ENCODE results near the gene NEURL1. TPM values are rescaled to one million over a fixed set of nuclear protein-coding genes. Genes with fewer than 3 reads are reported as not detected.

Gene NEURL1
- total RNA-seq, 3 donors from 2014 or later = 15.9 to 68.7 (median 42.9) TPM

DNA sequence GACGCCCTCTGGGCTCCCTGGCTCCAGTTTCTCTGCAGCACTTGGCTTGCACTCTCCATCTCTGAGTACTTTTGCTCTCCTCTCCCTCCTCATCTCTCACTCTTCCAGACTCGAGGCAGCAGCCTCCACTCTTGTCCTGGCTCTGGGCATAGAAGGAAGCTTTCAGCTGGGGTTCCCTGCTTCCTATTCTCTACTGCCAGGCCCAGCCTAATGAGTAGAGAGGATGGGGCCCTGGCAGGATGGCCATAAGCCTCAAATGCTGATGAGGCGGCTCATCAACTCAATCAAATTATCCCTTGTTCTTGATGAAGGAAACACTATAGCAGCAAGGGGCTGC, 55.8 kb downstream of the NEURL1 start:
- DNase-seq (no peak), ATAC-seq (no peak)
- Histone ChIP-seq H3K4me1 (ENCODE audit: low read depth) (peaks cover 15% of the 10 kb centered on the region), H3K9me3 (no peaks in the 10 kb centered on the region), H3K36me3 (ENCODE audit: low read depth) (no peaks in the 10 kb centered on the region), H3K4me3 (no peak overlapping the region)
- TF ChIP-seq, protein P1, sequence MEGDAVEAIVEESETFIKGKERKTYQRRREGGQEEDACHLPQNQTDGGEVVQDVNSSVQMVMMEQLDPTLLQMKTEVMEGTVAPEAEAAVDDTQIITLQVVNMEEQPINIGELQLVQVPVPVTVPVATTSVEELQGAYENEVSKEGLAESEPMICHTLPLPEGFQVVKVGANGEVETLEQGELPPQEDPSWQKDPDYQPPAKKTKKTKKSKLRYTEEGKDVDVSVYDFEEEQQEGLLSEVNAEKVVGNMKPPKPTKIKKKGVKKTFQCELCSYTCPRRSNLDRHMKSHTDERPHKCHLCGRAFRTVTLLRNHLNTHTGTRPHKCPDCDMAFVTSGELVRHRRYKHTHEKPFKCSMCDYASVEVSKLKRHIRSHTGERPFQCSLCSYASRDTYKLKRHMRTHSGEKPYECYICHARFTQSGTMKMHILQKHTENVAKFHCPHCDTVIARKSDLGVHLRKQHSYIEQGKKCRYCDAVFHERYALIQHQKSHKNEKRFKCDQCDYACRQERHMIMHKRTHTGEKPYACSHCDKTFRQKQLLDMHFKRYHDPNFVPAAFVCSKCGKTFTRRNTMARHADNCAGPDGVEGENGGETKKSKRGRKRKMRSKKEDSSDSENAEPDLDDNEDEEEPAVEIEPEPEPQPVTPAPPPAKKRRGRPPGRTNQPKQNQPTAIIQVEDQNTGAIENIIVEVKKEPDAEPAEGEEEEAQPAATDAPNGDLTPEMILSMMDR (IDR thresholded peaks at IDR 0.05) = no peak
- intact Hi-C loops (cut with DNase I, micrococcal nuclease) = no loop called here

DNA sequence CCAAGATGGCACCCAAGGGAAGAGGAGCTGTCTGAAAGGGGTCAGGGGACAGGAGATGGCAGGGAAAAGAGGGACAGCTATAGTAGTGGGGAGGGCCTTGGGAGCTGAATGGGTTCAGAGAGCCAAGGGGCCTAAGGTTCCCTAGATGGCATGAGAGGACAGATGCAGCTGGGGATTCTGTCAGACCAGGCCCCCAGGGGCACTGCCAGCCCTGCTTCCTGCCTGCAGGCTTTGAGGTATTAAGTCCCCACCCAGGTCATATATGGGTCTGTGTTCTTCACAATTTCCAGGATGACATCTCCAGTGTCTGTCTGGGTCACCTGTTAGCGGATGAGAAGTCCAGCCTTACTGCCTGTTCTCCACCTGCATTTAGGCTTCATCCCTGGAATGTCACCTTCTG, 56.7 kb downstream of the NEURL1 start:
- ATAC-seq (no peak), DNase-seq (no peak)
- intact Hi-C loops (cut with DNase I, micrococcal nuclease) = no loop called here
- no peaks in the 10 kb centered on the region for H3K9me3 ChIP-seq
- TF ChIP-seq, protein P1 (IDR thresholded peaks at IDR 0.05) = no peak
- H3K4me3 ChIP-seq = no peak overlapping the region
- peaks cover 10% of the 10 kb centered on the region for H3K4me1 ChIP-seq (ENCODE audit: low read depth)
- no peaks in the 10 kb centered on the region for H3K36me3 ChIP-seq (ENCODE audit: low read depth)

DNA sequence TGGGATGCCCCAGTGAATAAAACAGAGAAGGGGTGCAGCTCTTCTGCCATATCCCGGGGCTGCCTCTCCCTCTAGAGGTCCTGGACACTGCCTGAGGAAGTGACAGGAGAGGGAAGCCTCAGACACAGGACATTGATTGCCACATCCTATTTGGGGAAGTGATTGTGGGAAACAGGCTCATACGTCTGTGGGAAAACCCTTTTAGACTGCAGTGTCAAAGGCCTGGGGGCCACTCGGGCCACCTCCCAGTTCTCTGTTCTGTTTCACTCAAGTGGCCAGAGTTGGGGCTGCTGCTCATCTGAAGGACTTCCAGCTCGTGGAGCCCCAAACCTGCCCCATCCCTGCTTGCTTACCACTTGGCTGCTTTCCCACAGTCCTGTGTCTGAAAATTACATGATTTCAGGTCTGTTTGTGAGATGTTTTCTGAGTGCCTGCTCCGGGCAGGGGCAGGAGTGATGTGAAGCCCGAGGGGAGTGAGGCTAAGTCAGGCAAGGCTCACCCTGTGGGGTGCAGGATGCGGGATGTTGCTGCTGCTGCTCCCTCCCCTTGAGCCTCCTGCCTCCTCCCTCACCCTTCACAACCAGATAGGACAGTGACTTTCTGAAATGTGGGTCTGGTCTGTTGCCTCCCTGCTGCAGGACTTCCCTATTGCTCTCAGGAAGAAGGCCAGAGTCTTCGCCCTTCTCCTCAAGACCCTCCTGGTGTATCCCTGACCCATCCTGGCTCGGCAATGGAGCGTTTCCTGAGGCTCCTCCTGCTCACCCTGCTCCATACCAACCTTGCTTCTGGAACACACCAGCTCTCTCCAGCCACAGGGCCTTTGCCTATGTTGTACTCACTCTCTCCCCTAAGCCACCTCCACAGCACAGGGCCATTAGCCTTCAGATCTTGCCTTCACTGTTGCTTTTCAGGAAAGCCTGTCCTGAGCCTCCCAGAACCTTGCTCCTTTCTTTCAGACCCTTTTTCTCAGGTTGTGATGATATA, 58.4 kb downstream of the NEURL1 start:
- Histone ChIP-seq H3K36me3 (ENCODE audit: low read depth) (no peaks in the 10 kb centered on the region), H3K9me3 (no peaks in the 10 kb centered on the region), H3K4me1 (ENCODE audit: low read depth) (peaks cover 13% of the 10 kb centered on the region), H3K4me3 (no peak overlapping the region)
- intact Hi-C loops (cut with DNase I, micrococcal nuclease) = no loop called here
- DNase-seq (no peak), ATAC-seq (no peak)
- TF ChIP-seq, protein P1 (IDR thresholded peaks at IDR 0.05) = no peak

DNA sequence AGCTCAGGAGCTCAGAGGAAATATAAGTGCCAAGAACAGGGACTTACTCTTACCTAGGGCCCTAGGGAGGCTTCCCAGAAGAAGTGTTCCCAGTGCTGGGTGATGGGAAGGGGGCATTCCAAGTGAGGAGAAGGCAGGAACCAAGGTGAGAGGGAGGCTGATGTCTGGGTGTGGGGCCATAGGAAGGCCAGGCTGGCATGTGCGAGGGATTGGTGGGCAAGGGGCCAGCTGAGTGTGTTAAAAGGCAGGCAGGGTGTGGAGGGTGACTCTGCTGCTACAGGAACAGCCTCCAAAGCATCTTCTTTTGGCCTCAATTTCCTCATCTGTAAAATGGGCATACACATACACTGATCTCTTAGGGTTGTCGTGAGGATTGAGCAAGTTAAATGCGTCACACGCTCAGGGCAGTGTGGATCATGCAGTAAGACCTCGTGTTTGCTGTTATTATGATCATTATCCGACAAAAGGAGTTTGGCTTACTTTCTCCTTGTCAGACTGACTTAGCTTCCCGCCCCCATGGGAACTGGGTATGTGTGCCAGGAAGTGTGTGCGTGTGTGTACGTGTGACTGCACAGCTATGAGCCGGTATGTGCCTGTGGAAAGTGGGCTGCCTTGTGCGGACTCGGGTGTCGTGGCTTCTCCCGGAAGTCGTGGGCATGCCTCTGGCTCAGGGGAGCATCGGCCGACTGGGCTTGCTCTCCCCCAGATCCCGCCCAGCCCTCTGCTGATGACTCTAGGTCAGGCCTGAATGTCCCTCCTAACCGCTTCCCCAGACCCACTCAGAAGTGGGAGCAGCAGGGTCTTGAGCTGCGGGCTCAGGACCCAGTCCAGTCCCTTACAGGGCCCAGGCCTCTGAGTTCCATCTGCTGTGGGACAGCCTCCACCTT, 59.6 kb downstream of the NEURL1 start:
- peaks cover 13% of the 10 kb centered on the region for H3K4me1 ChIP-seq (ENCODE audit: low read depth)
- no peaks in the 10 kb centered on the region for H3K9me3 ChIP-seq
- intact Hi-C loops (cut with DNase I, micrococcal nuclease) = no loop called here
- no peaks in the 10 kb centered on the region for H3K36me3 ChIP-seq (ENCODE audit: low read depth)
- ATAC-seq = no peak
- no peak overlapping the region for H3K4me3 ChIP-seq
- TF ChIP-seq, protein P1 (IDR thresholded peaks at IDR 0.05) = no peak
- no peak for DNase-seq

DNA sequence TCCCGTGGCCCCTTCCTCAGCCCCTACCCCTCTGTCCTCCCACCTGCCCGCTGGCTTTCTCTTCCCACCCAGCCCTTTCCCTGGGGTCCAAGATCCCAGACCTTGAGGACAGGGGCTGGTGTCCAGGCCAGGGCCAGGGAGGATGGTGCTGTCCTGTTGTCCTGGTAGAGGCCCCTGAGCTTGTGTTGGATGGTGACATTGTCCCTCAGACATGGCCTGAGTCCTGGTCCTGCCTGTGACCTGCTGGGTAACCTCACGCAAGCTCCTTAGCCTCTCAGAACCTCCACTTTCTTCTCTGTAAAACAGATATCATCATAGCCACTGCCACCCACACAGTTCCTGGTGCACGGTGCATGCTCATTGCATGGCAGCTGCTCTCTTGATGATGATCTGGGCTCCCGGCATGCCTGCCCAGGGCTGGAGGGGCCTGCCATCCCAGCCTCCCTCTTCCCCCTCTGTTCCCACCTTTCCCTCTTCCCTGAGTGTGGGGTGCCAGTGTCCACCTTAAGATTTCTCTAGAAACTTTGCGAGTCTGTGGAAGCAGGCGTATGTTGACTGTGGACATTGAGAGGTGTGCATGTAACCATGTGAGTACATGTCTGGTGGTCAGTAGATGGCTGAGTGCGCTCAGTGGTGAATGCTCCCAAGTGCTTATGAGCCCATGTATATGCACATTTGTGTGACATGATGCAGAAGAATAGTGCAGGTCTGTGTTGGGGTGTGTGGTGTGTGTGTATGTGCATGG, 60.4 kb downstream of the NEURL1 start:
- TF ChIP-seq, protein P1 (IDR thresholded peaks at IDR 0.05) = no peak
- ATAC-seq (no peak), DNase-seq (peak in 1 of 3 donors; percentile 27)
- Histone ChIP-seq H3K36me3 (ENCODE audit: low read depth) (no peaks in the 10 kb centered on the region), H3K4me3 (no peak overlapping the region), H3K4me1 (ENCODE audit: low read depth) (peaks cover 13% of the 10 kb centered on the region), H3K9me3 (no peaks in the 10 kb centered on the region)
- intact Hi-C loops (cut with DNase I, micrococcal nuclease) = no loop called here
